ENCODE data around the gene ARL4A.

GRCh38 chr7:12686891-12687717 is at the start of gene ARL4A:
- TF ChIP-seq SRSF9 (IDR thresholded peaks at IDR 0.05; ENCODE audit: borderline replicate concordance, low read depth, low read length) (no peak), ZNF57 (CRISPR knock-in tag; IDR thresholded peaks at IDR 0.05) (no peak)
